HepG2 (cell line): ENCODE measurements around the gene NMU. TPM values are rescaled to one million over a fixed set of nuclear protein-coding genes. Genes with fewer than 3 reads are reported as not detected.

Source experiments
- ATAC-seq: fragments of 200-7000 bp; cut with Tn5 transposase; 3 replicates; pipeline ENCODE4 v1.9.1; 2020; ENCODE audit warnings: mild to moderate bottlenecking, moderate library complexity
- BruUV-seq: library from RNA; stranded (reverse); fragments of 400-500 nt; replicated peaks from 2 replicates; lab custom pipeline; 2021; lab: Mats Ljungman, UMichigan
- CTCF ChIA-PET: fragments of 300-600 bp; formaldehyde crosslinking; extraction: SDS; loops from one replicate; lab custom pipeline; 2021; ENCODE audit warnings: low total read pairs, inconsistent platforms, low intra/inter-chr PET ratio; lab: Yijun Ruan, JAX
- POLR2A ChIA-PET: fragments of 350-600 bp; sonication (Branson Sonifier 250); formaldehyde crosslinking; loops from one replicate; lab custom pipeline; 2020; ENCODE audit warnings: antibody characterized with exemption, inconsistent platforms; lab: Yijun Ruan, JAX
- DNase-seq: peaks from one replicate; pipeline ENCODE4 v3.0.0-alpha.2; 2015; ENCODE audit warnings: low spot score
- FAIRE-seq: peaks from 3 replicates; lab custom pipeline; 2011; peaks lifted over from hg19 to GRCh38; lab: Jason Lieb, UNC
- H2AFZ ChIP-seq: one replicate; pipeline ENCODE4 v1.6.1; 2011; ENCODE audit warnings: low read length, inconsistent platforms
- H3K27ac ChIP-seq: fragments of 300-600 bp; 3 replicates; pipeline ENCODE4 v1.8.0; 2011; ENCODE audit warnings: mixed run types, mild to moderate bottlenecking, mixed read lengths, low read length, inconsistent platforms; ENCODE audit not compliant: insufficient read depth; ENCODE audit errors: extremely low read length
- H3K27me3 ChIP-seq, 2 experiments: fragments of 200-600 bp in 1 of 2; 2 replicates in 1 of 2; 3 replicates in 1 of 2; pipeline versions ENCODE4 v1.6.0 to v1.8.0; 2011; ENCODE audit warnings: low read length in 2 of 2, mild to moderate bottlenecking in 2 of 2, moderate library complexity in 2 of 2, inconsistent platforms in 1 of 2; ENCODE audit not compliant: insufficient read depth in 2 of 2, control insufficient read depth in 1 of 2
- H3K36me3 ChIP-seq, 2 experiments: fragments of 200-600 bp in 1 of 2; replicated peaks in 1 of 2; 2 replicates in 1 of 2; 3 replicates in 1 of 2; pipeline versions ENCODE4 v1.5.1 to v1.8.0; 2011; ENCODE audit warnings: low read length in 2 of 2, inconsistent platforms in 1 of 2; ENCODE audit not compliant: insufficient read depth in 2 of 2, control insufficient read depth in 1 of 2
- H3K4me1 ChIP-seq: 2 replicates; pipeline ENCODE4 v1.5.1; 2012; ENCODE audit warnings: low read length, inconsistent platforms; ENCODE audit not compliant: insufficient read depth
- H3K4me2 ChIP-seq: 2 replicates; pipeline ENCODE4 v1.6.0; 2011; ENCODE audit warnings: low read depth, low read length, inconsistent platforms
- H3K4me3 ChIP-seq, 3 experiments: fragments of 200-600 bp in 1 of 3; sonication (generic), shearing (Covaris generic) in 1 of 3; replicated peaks in 1 of 3; 2 replicates each; pipeline ENCODE4 v1.5.1; 2011 to 2016; ENCODE audit warnings: low read length in 3 of 3, inconsistent platforms in 2 of 3, low read depth in 2 of 3, mild to moderate bottlenecking in 2 of 3, control low read depth in 1 of 3, mixed read lengths in 1 of 3; ENCODE audit not compliant: insufficient read depth in 1 of 3
- H3K79me2 ChIP-seq: one replicate; pipeline ENCODE4 v1.6.1; 2011; ENCODE audit warnings: low read length, inconsistent platforms; ENCODE audit not compliant: insufficient read depth
- H3K9ac ChIP-seq: 2 replicates; pipeline ENCODE4 v1.6.0; 2011; ENCODE audit warnings: mild to moderate bottlenecking, low read depth, low read length, inconsistent platforms; ENCODE audit not compliant: insufficient read depth
- H3K9me3 ChIP-seq: 2 replicates; pipeline ENCODE4 v1.5.1; 2012; ENCODE audit warnings: mild to moderate bottlenecking, low read length
- H4K20me1 ChIP-seq: 2 replicates; pipeline ENCODE4 v1.6.0; 2011; ENCODE audit warnings: inconsistent platforms, mild to moderate bottlenecking, low read length, moderate library complexity; ENCODE audit not compliant: insufficient read depth
- RBAK ChIP-seq: sonication (generic); formaldehyde crosslinking; IDR thresholded peaks from 2 replicates; pipeline ENCODE4 v1.5.1; 2020; ENCODE audit warnings: mild to moderate bottlenecking, missing genetic modification reagents
- ZNF431 ChIP-seq: sonication (generic); formaldehyde crosslinking; IDR thresholded peaks from 2 replicates; pipeline ENCODE4 v1.9.0; 2022; ENCODE audit warnings: missing genetic modification reagents, low read depth, mild to moderate bottlenecking, borderline replicate concordance
- ZNF451 ChIP-seq: sonication (generic); formaldehyde crosslinking; IDR thresholded peaks from 2 replicates; pipeline ENCODE4 v1.5.0; 2020; ENCODE audit warnings: mild to moderate bottlenecking, missing genetic modification reagents
- ZNF629 ChIP-seq: sonication (generic); formaldehyde crosslinking; conservative IDR thresholded peaks from 2 replicates; pipeline ENCODE4 v1.5.0; 2020; ENCODE audit warnings: missing genetic modification reagents
- ZNF850 ChIP-seq: sonication (generic); formaldehyde crosslinking; conservative IDR thresholded peaks from 2 replicates; pipeline ENCODE4 v1.9.0; 2021; ENCODE audit warnings: mild to moderate bottlenecking, missing genetic modification reagents
- WGBS: methylation state at CpG from one replicate; pipeline ENCODE4 v1.1.6; 2017; ENCODE audit warnings: low lambda C conversion rate; 5-methylcytosine and 5-hydroxymethylcytosine counted together
- in situ Hi-C: cut with HindIII; loops from 2 replicates; pipeline ENCODE4 v1.10.0; 2017; ENCODE audit warnings: low pct_unique_long_range_greater_than_20kb; ENCODE audit not compliant: extremely low pct_ligation_motif_present
- intact Hi-C: fragments of 100-400 bp; cut with micrococcal nuclease; formaldehyde crosslinking; loops from one replicate; pipeline ENCODE4 v1.10.0; 2022; ENCODE audit not compliant: unreplicated experiment
- polyA plus RNA-seq, 8 experiments: library from polyadenylated mRNA; depleted of rRNA in 3 of 8; stranded (reverse) in 7 of 8; unstranded in 1 of 8; fragments of >200 nt; fragmentation: Illumina TruSeq in 4 of 8; extraction: Trizol in 4 of 8; gene quantifications; 2 replicates each; pipeline versions ENCODE4 v1.2.1 to v1.2.3, GENCODE V29; 2011 to 2016; ENCODE audit warnings: low read depth in 4 of 8, missing spikeins in 1 of 8, mixed read lengths in 1 of 8; ENCODE audit not compliant: insufficient read depth in 1 of 8
- total RNA-seq, 5 experiments: library from RNA; depleted of rRNA; stranded (reverse); fragments of >200 nt; fragmentation: Illumina TruSeq; extraction: Trizol; gene quantifications; 2 replicates each; pipeline ENCODE4 v1.2.3, GENCODE V29; 2016; ENCODE audit warnings: low read depth in 1 of 5
- TF ChIP-seq, protein P1 (sequence below): sonication (generic); formaldehyde crosslinking; IDR thresholded peaks from 2 replicates; pipeline ENCODE4 v1.5.0; 2020; ENCODE audit warnings: missing genetic modification reagents
- TF ChIP-seq, protein P2 (sequence below): sonication (generic); formaldehyde crosslinking; IDR thresholded peaks from 2 replicates; pipeline ENCODE4 v1.5.1; 2020; ENCODE audit warnings: mild to moderate bottlenecking, missing genetic modification reagents, borderline replicate concordance
- TF ChIP-seq, protein P3 (sequence below): sonication (generic); formaldehyde crosslinking; IDR thresholded peaks from 2 replicates; pipeline ENCODE4 v1.8.0; 2022; ENCODE audit warnings: mild to moderate bottlenecking, missing genetic modification reagents; ENCODE audit not compliant: insufficient replicate concordance
- TF ChIP-seq, protein P4 (sequence below): sonication (generic); formaldehyde crosslinking; IDR thresholded peaks from 2 replicates; pipeline ENCODE4 v1.4.0; 2020; ENCODE audit warnings: low read depth, mild to moderate bottlenecking, missing genetic modification reagents

Gene NMU
- total and polyA plus RNA-seq, 2 of the 13 experiments (the other 11 are each of a cell fraction or from before 2014, with no cell fraction given): not detected

DNA sequence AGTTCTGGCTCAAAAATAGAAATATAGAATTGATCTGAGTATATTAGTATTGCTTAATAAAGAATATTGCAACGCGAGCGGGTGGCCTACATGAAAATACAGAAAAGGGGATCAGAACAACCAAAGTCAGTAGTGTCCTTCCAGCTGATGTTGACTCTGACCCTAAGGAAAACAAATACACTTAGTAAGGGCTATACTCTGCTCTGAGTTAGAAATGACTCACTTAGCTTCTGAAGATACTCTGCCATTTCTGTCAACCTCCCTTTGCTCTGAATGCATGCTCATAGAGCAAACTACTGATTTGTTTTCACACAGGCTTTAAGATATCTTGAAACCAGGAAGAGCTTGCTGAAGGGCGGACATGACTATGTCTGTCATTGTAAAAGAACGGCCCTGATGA is 22.6 kb upstream of the NMU start:
- intact Hi-C loops (no loop called here), in situ Hi-C loops (no loop called here)
- Histone ChIP-seq H2AFZ (no peak overlapping the region), H3K4me2 (no peak overlapping the region), H3K27me3 (no peaks in the 10 kb centered on the region), H3K27ac (no peak overlapping the region), H3K79me2 (no peaks in the 10 kb centered on the region), H3K4me3 (no peak overlapping the region), H3K9me3 (no peaks in the 10 kb centered on the region), H3K4me1 (no peaks in the 10 kb centered on the region), H3K9ac (no peak overlapping the region), H3K36me3 (no peaks in the 10 kb centered on the region), H4K20me1 (no peaks in the 10 kb centered on the region)
- ChIA-PET POLR2A (no interaction called here), CTCF (no interaction called here)
- 9% methylated on average over 5 of the region's 5 CpGs for WGBS
- TF ChIP-seq, protein P1, sequence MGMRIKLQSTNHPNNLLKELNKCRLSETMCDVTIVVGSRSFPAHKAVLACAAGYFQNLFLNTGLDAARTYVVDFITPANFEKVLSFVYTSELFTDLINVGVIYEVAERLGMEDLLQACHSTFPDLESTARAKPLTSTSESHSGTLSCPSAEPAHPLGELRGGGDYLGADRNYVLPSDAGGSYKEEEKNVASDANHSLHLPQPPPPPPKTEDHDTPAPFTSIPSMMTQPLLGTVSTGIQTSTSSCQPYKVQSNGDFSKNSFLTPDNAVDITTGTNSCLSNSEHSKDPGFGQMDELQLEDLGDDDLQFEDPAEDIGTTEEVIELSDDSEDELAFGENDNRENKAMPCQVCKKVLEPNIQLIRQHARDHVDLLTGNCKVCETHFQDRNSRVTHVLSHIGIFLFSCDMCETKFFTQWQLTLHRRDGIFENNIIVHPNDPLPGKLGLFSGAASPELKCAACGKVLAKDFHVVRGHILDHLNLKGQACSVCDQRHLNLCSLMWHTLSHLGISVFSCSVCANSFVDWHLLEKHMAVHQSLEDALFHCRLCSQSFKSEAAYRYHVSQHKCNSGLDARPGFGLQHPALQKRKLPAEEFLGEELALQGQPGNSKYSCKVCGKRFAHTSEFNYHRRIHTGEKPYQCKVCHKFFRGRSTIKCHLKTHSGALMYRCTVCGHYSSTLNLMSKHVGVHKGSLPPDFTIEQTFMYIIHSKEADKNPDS: no peak
- TF ChIP-seq, protein P2, sequence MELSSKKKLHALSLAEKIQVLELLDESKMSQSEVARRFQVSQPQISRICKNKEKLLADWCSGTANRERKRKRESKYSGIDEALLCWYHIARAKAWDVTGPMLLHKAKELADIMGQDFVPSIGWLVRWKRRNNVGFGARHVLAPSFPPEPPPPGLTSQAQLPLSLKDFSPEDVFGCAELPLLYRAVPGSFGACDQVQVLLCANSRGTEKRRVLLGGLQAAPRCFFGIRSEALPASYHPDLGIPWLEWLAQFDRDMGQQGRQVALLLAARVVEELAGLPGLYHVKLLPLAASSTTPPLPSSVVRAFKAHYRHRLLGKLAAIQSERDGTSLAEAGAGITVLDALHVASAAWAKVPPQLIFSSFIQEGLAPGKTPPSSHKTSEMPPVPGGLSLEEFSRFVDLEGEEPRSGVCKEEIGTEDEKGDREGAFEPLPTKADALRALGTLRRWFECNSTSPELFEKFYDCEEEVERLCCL (CRISPR knock-in tag): no peak
- TF ChIP-seq ZNF431 (no peak), RBAK (CRISPR knock-in tag) (no peak), ZNF850 (CRISPR knock-in tag) (no peak), ZNF451 (CRISPR knock-in tag) (no peak), ZNF629 (no peak)
- TF ChIP-seq, protein P3, sequence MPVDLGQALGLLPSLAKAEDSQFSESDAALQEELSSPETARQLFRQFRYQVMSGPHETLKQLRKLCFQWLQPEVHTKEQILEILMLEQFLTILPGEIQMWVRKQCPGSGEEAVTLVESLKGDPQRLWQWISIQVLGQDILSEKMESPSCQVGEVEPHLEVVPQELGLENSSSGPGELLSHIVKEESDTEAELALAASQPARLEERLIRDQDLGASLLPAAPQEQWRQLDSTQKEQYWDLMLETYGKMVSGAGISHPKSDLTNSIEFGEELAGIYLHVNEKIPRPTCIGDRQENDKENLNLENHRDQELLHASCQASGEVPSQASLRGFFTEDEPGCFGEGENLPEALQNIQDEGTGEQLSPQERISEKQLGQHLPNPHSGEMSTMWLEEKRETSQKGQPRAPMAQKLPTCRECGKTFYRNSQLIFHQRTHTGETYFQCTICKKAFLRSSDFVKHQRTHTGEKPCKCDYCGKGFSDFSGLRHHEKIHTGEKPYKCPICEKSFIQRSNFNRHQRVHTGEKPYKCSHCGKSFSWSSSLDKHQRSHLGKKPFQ: no peak
- TF ChIP-seq, protein P4, sequence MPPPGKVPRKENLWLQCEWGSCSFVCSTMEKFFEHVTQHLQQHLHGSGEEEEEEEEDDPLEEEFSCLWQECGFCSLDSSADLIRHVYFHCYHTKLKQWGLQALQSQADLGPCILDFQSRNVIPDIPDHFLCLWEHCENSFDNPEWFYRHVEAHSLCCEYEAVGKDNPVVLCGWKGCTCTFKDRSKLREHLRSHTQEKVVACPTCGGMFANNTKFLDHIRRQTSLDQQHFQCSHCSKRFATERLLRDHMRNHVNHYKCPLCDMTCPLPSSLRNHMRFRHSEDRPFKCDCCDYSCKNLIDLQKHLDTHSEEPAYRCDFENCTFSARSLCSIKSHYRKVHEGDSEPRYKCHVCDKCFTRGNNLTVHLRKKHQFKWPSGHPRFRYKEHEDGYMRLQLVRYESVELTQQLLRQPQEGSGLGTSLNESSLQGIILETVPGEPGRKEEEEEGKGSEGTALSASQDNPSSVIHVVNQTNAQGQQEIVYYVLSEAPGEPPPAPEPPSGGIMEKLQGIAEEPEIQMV (CRISPR knock-in tag): no peak
- FAIRE-seq (no peak), DNase-seq (no peak), ATAC-seq (no peak)
- BruUV-seq: no TSS peak
